ENCODE results near the gene SYPL2.
A peak's percentile ranks its signal among the peaks of the same experiment; 100 is the strongest.

The SYPL2 gene

GRCh38 chr1:109509176-109510134 lies 43.1 kb downstream of the SYPL2 start, which contains the start of gene AMIGO1:
TSS of gene AMIGO1 (minus strand) at chr1:109509727. CDS start at chr1:109508912, 815 bp downstream.
- Mint-ChIP-seq H3K27me3 (no peaks in the 10 kb centered on the region), H3K27ac (peak within 1 kb of the TSS; percentile 67 to 94), H3K4me1 (peaks cover 74% of the 10 kb centered on the region), H3K4me3 (peak within 1 kb of the TSS; percentile 95 to 97), H3K9me3 (no peaks in the 10 kb centered on the region)
- DNase-seq (peak; percentile 56 to 70), ATAC-seq (peak; percentile 74)

GRCh38 chr1:109513110-109513710 lies 46.9 kb downstream of the SYPL2 start:
- ATAC-seq (no peak), DNase-seq (no peak)
- H3K27ac Mint-ChIP-seq = no peak overlapping the region
- H3K4me3 Mint-ChIP-seq = no peak overlapping the region
- H3K27me3 Mint-ChIP-seq = no peaks in the 10 kb centered on the region
- H3K9me3 Mint-ChIP-seq = no peaks in the 10 kb centered on the region
- H3K4me1 Mint-ChIP-seq = peaks cover 43% of the 10 kb centered on the region

- no peak for ATAC-seq
- no peaks in the 10 kb centered on the region for H3K9me3 Mint-ChIP-seq
- H3K4me1 Mint-ChIP-seq = peaks cover 31% of the 10 kb centered on the region
- peak overlapping the region in 1 of 2 donors; percentile 31 for H3K27ac Mint-ChIP-seq
- no peaks in the 10 kb centered on the region for H3K27me3 Mint-ChIP-seq
- no peak overlapping the region for H3K4me3 Mint-ChIP-seq
- no peak for DNase-seq
These were observed 48.5 kb downstream of the SYPL2 start for GRCh38 chr1:109514846-109515245.

GRCh38 chr1:109516872-109517271 lies 50.5 kb downstream of the SYPL2 start:
- peaks cover 11% of the 10 kb centered on the region for H3K4me1 Mint-ChIP-seq
- no peak for ATAC-seq
- H3K27me3 Mint-ChIP-seq = no peaks in the 10 kb centered on the region
- H3K9me3 Mint-ChIP-seq = no peaks in the 10 kb centered on the region
- H3K27ac Mint-ChIP-seq = no peak overlapping the region
- no peak overlapping the region for H3K4me3 Mint-ChIP-seq
- DNase-seq = no peak

- ATAC-seq (no peak), DNase-seq (no peak)
- H3K27ac Mint-ChIP-seq = no peak overlapping the region
- H3K27me3 Mint-ChIP-seq = no peaks in the 10 kb centered on the region
- H3K4me3 Mint-ChIP-seq = no peak overlapping the region
- H3K4me1 Mint-ChIP-seq = peaks cover 7% of the 10 kb centered on the region
- H3K9me3 Mint-ChIP-seq = no peaks in the 10 kb centered on the region
These were observed 51.0 kb downstream of the SYPL2 start for GRCh38 chr1:109517337-109517736.

- H3K27ac Mint-ChIP-seq = peak overlapping the region in 1 of 2 donors; percentile 38
- no peaks in the 10 kb centered on the region for H3K9me3 Mint-ChIP-seq
- no peak for DNase-seq
- no peak for ATAC-seq
- no peaks in the 10 kb centered on the region for H3K4me1 Mint-ChIP-seq
- no peaks in the 10 kb centered on the region for H3K27me3 Mint-ChIP-seq
- no peak overlapping the region for H3K4me3 Mint-ChIP-seq
These were observed 54.9 kb downstream of the SYPL2 start for GRCh38 chr1:109521002-109521951.

GRCh38 chr1:109522026-109522425 lies 55.7 kb downstream of the SYPL2 start:
- H3K4me3 Mint-ChIP-seq = no peak overlapping the region

GRCh38 chr1:109523706-109524105 lies 57.4 kb downstream of the SYPL2 start:
- H3K27me3 Mint-ChIP-seq = no peaks in the 10 kb centered on the region
- H3K27ac Mint-ChIP-seq = no peak overlapping the region
- DNase-seq = no peak
- no peaks in the 10 kb centered on the region for H3K9me3 Mint-ChIP-seq
- ATAC-seq = no peak
- no peak overlapping the region for H3K4me3 Mint-ChIP-seq
- H3K4me1 Mint-ChIP-seq = no peaks in the 10 kb centered on the region

More at GRCh38 chr1:109522026-109522425, 55.7 kb downstream of the SYPL2 start:
- Mint-ChIP-seq H3K4me1 (no peaks in the 10 kb centered on the region), H3K9me3 (no peaks in the 10 kb centered on the region), H3K27me3 (no peaks in the 10 kb centered on the region), H3K27ac (no peak overlapping the region)
- DNase-seq (no peak), ATAC-seq (no peak)

- Mint-ChIP-seq H3K27ac (no peak overlapping the region), H3K4me3 (no peak overlapping the region), H3K4me1 (peaks cover 23% of the 10 kb centered on the region), H3K27me3 (no peaks in the 10 kb centered on the region), H3K9me3 (no peaks in the 10 kb centered on the region)
- DNase-seq (no peak), ATAC-seq (no peak)
These were observed 60.9 kb downstream of the SYPL2 start for GRCh38 chr1:109527098-109527811.

- ATAC-seq = no peak
- DNase-seq = no peak
- H3K9me3 Mint-ChIP-seq = no peaks in the 10 kb centered on the region
- H3K4me3 Mint-ChIP-seq = no peak overlapping the region
- H3K27ac Mint-ChIP-seq = peak overlapping the region in 1 of 2 donors; percentile 49
- H3K27me3 Mint-ChIP-seq = no peaks in the 10 kb centered on the region
- H3K4me1 Mint-ChIP-seq = peaks cover 30% of the 10 kb centered on the region
These were observed 61.7 kb downstream of the SYPL2 start for GRCh38 chr1:109527846-109528695.

GRCh38 chr1:109528712-109529111 lies 62.4 kb downstream of the SYPL2 start:
- no peak for DNase-seq
- H3K4me3 Mint-ChIP-seq = no peak overlapping the region
- peaks cover 30% of the 10 kb centered on the region for H3K4me1 Mint-ChIP-seq

GRCh38 chr1:109529881-109530456 lies 63.6 kb downstream of the SYPL2 start:
- H3K4me1 Mint-ChIP-seq = peaks cover 30% of the 10 kb centered on the region
- H3K9me3 Mint-ChIP-seq = no peaks in the 10 kb centered on the region
- no peaks in the 10 kb centered on the region for H3K27me3 Mint-ChIP-seq
- H3K27ac Mint-ChIP-seq = no peak overlapping the region
- ATAC-seq (no peak), DNase-seq (no peak)
- no peak overlapping the region for H3K4me3 Mint-ChIP-seq

More at GRCh38 chr1:109528712-109529111, 62.4 kb downstream of the SYPL2 start:
- H3K9me3 Mint-ChIP-seq = no peaks in the 10 kb centered on the region
- H3K27ac Mint-ChIP-seq = no peak overlapping the region
- no peaks in the 10 kb centered on the region for H3K27me3 Mint-ChIP-seq
- no peak for ATAC-seq

GRCh38 chr1:109530457-109531087 lies 64.2 kb downstream of the SYPL2 start:
- ATAC-seq (no peak), DNase-seq (no peak)
- H3K27me3 Mint-ChIP-seq = no peaks in the 10 kb centered on the region
- peak overlapping the region; percentile 51 to 87 for H3K27ac Mint-ChIP-seq
- no peaks in the 10 kb centered on the region for H3K9me3 Mint-ChIP-seq
- peak overlapping the region in 1 of 2 donors; percentile 31 for H3K4me3 Mint-ChIP-seq
- peaks cover 30% of the 10 kb centered on the region for H3K4me1 Mint-ChIP-seq
